ENCODE data around the gene CIDEC. TPM values are rescaled to one million over a fixed set of nuclear protein-coding genes. Genes with fewer than 3 reads are reported as not detected.

The CIDEC gene
- total RNA-seq, 4 donors from 2014 or later = 0.26 to 1.1 TPM; not detected in 2

- H3K27me3 ChIP-seq = no peaks in the 10 kb centered on the region
- peaks cover 4 to 14% of the 10 kb centered on the region in 2 donors for H3K4me1 ChIP-seq
- TF ChIP-seq POLR2A (IDR thresholded peaks at IDR 0.05) (peak; percentile 78 to 80), CTCF (IDR thresholded peaks at IDR 0.05) (peak in 2 of 4 experiments; percentile 2 to 9)
- peak; percentile 93 to 96 for DNase-seq
- H3K27ac ChIP-seq = peak within 1 kb of the TSS; percentile 90 to 93
- intact Hi-C loops (cut with DNase I; ENCODE audit: low total_unique reads) = loop anchor here (10.0 kb wide), 1 partner anchor 52 kb away; no protein-coding TSS in a partner anchor
- peak within 1 kb of the TSS; percentile 58 to 85 for H3K4me3 ChIP-seq
- H3K36me3 ChIP-seq = no peaks in the 10 kb centered on the region
- H3K9me3 ChIP-seq = no peaks in the 10 kb centered on the region
Measured at GRCh38 chr3:9916734-9917680, 37.0 kb upstream of the CIDEC start, which contains the start of gene IL17RC. Gene IL17RC, plus strand, starts transcription at chr3:9917098. Its CDS starts 218 bp downstream, at chr3:9917316.

- Histone ChIP-seq H3K4me3 (peak overlapping the region; percentile 58 to 85), H3K27me3 (no peaks in the 10 kb centered on the region), H3K9me3 (no peaks in the 10 kb centered on the region), H3K36me3 (no peaks in the 10 kb centered on the region), H3K4me1 (peaks cover 4 to 14% of the 10 kb centered on the region in 2 donors), H3K27ac (peak overlapping the region; percentile 90 to 93)
- intact Hi-C loops (cut with DNase I; ENCODE audit: low total_unique reads) = loop anchor here (10.0 kb wide), 1 partner anchor 52 kb away; no protein-coding TSS in a partner anchor
- DNase-seq = peak in 1 of 2 donors; percentile 43
- no peak for TF ChIP-seq CTCF (IDR thresholded peaks at IDR 0.05)
- TF ChIP-seq POLR2A (IDR thresholded peaks at IDR 0.05) = no peak
Measured at GRCh38 chr3:9916346-9916733, 36.3 kb upstream of the CIDEC start.

GRCh38 chr3:9915254-9916141 lies 35.4 kb upstream of the CIDEC start:
- Histone ChIP-seq H3K4me3 (peak overlapping the region; percentile 58 to 85), H3K36me3 (no peaks in the 10 kb centered on the region), H3K4me1 (peaks cover 4 to 14% of the 10 kb centered on the region in 2 donors), H3K27ac (peak overlapping the region; percentile 90 to 93), H3K9me3 (no peaks in the 10 kb centered on the region), H3K27me3 (no peaks in the 10 kb centered on the region)
- peak; percentile 78 to 81 for DNase-seq
- peak; percentile 38 to 85 (median 68) for TF ChIP-seq CTCF (IDR thresholded peaks at IDR 0.05)
- TF ChIP-seq POLR2A (IDR thresholded peaks at IDR 0.05) = peak; percentile 29 to 57
- intact Hi-C loops (cut with DNase I; ENCODE audit: low total_unique reads) = loop anchor here (10.0 kb wide), 1 partner anchor 51 kb away; no protein-coding TSS in a partner anchor

GRCh38 chr3:9914559-9915253 lies 34.7 kb upstream of the CIDEC start:
- H3K36me3 ChIP-seq = no peaks in the 10 kb centered on the region
- TF ChIP-seq POLR2A (IDR thresholded peaks at IDR 0.05) (no peak), CTCF (IDR thresholded peaks at IDR 0.05) (no peak)
- DNase-seq = no peak
- H3K27me3 ChIP-seq = no peaks in the 10 kb centered on the region
- H3K4me1 ChIP-seq = peaks cover 4 to 14% of the 10 kb centered on the region in 2 donors
- H3K27ac ChIP-seq = peak overlapping the region; percentile 90 to 93
- H3K9me3 ChIP-seq = no peaks in the 10 kb centered on the region
- H3K4me3 ChIP-seq = peak overlapping the region; percentile 58 to 85
- intact Hi-C loops (cut with DNase I; ENCODE audit: low total_unique reads) = loop anchor here (10.0 kb wide), 1 partner anchor 50 kb away; no protein-coding TSS in a partner anchor
